HCT116 (cell line): Measurements from ENCODE around the gene PLBD2. TPM values are rescaled to one million over a fixed set of nuclear protein-coding genes. Genes with fewer than 3 reads are reported as not detected.

ENCODE experiments used
- ATAC-seq: fragments of 200-7000 bp; cut with Tn5 transposase; 2 replicates; pipeline ENCODE4 v1.9.1; 2020; ENCODE audit warnings: mild to moderate bottlenecking, moderate library complexity
- BruUV-seq: library from RNA; stranded (reverse); fragments of 400-500 nt; replicated peaks from 2 replicates; lab custom pipeline; 2021; lab: Mats Ljungman, UMichigan
- CTCF ChIA-PET: fragments of 300-600 bp; sonication (Branson Sonifier 250); formaldehyde crosslinking; loops from one replicate; lab custom pipeline; 2021; ENCODE audit warnings: antibody characterized with exemption; lab: Charles Lee
- POLR2A ChIA-PET: fragments of 300-600, 350-600 bp; sonication (Branson Sonifier 250); formaldehyde crosslinking; loops from one replicate; lab custom pipeline; 2021; ENCODE audit warnings: antibody characterized with exemption; lab: Charles Lee
- RAD21 ChIA-PET, 2 experiments: fragments of 300-600 bp; sonication (Branson Sonifier 250); formaldehyde crosslinking; loops; one replicate each; lab custom pipeline; 2023; ENCODE audit warnings: low total read pairs in 2 of 2; ENCODE audit not compliant: uncharacterized antibody in 2 of 2, unreplicated experiment in 2 of 2, low non-redundant PET in 1 of 2; lab: Charles Lee
- DNase-seq: peaks from one replicate; pipeline ENCODE4 v3.0.0-alpha.2; 2010; ENCODE audit warnings: low read depth, low spot score
- H2AFZ ChIP-seq: fragments of 200-600 bp; shearing (Covaris generic), sonication (generic); 2 replicates; pipeline ENCODE4 v1.6.1; 2017; ENCODE audit warnings: low read depth, mixed run types, mixed read lengths, antibody characterized with exemption, low read length; ENCODE audit not compliant: poor library complexity, severe bottlenecking
- H3K27ac ChIP-seq: 2 replicates; pipeline ENCODE4 v1.5.1; 2012; ENCODE audit warnings: low read depth, low read length
- H3K27me3 ChIP-seq: fragments of 200-600 bp; sonication (generic); 2 replicates; pipeline ENCODE4 v1.6.1; 2016; ENCODE audit warnings: mixed run types, low read length, mixed read lengths; ENCODE audit not compliant: insufficient read depth
- H3K36me3 ChIP-seq, 2 experiments: fragments of 200-500 bp in 1 of 2; fragments of 200-600 bp in 1 of 2; sonication (Bioruptor generic) in 1 of 2; sonication (generic) in 1 of 2; 2 replicates each; pipeline versions ENCODE4 v1.5.1 to v1.6.1; 2014 to 2016; ENCODE audit warnings: low read length in 2 of 2, inconsistent platforms in 1 of 2, mixed read lengths in 1 of 2, mixed run types in 1 of 2; ENCODE audit not compliant: insufficient read depth in 2 of 2, control insufficient read depth in 1 of 2
- H3K4me1 ChIP-seq, 2 experiments: fragments of 200-600 bp in 1 of 2; sonication (generic) in 1 of 2; 2 replicates each; pipeline versions ENCODE4 v1.5.1 to v1.6.1; 2012 to 2017; ENCODE audit warnings: low read length in 2 of 2, inconsistent platforms in 1 of 2, mild to moderate bottlenecking in 1 of 2, mixed read lengths in 1 of 2, mixed run types in 1 of 2, moderate library complexity in 1 of 2; ENCODE audit not compliant: insufficient read depth in 2 of 2, control insufficient read depth in 1 of 2
- H3K4me2 ChIP-seq: fragments of 200-600 bp; sonication (generic); 2 replicates; pipeline ENCODE4 v1.6.1; 2017; ENCODE audit warnings: mixed run types, low read length, mixed read lengths
- H3K4me3 ChIP-seq, 2 experiments: fragments of 200-600 bp in 1 of 2; sonication (generic) in 1 of 2; replicated peaks in 1 of 2; 2 replicates each; pipeline ENCODE4 v1.5.1; 2011 to 2016; ENCODE audit warnings: low read length in 2 of 2, control low read depth in 1 of 2, low read depth in 1 of 2, mild to moderate bottlenecking in 1 of 2, mixed read lengths in 1 of 2, mixed run types in 1 of 2
- H3K79me2 ChIP-seq: fragments of 200-600 bp; sonication (generic); 2 replicates; pipeline ENCODE4 v1.6.1; 2017; ENCODE audit warnings: mild to moderate bottlenecking, mixed run types, low read length, moderate library complexity, mixed read lengths; ENCODE audit not compliant: insufficient read depth
- H3K9ac ChIP-seq: fragments of 200-600 bp; sonication (generic); 2 replicates; pipeline ENCODE4 v1.6.1; 2016; ENCODE audit warnings: low read length, mixed read lengths
- H3K9me2 ChIP-seq: fragments of 200-600 bp; sonication (generic), shearing (Covaris generic); 2 replicates; pipeline ENCODE4 v1.6.1; 2017; ENCODE audit warnings: mixed run types, mild to moderate bottlenecking, moderate library complexity; ENCODE audit not compliant: insufficient read depth
- H3K9me3 ChIP-seq, 2 experiments: fragments of 200-500 bp in 1 of 2; fragments of 200-600 bp in 1 of 2; sonication (Bioruptor generic) in 1 of 2; sonication (generic) in 1 of 2; 2 replicates each; pipeline ENCODE4 v1.6.1; 2014 to 2017; ENCODE audit warnings: low read length in 2 of 2, mixed read lengths in 2 of 2, inconsistent platforms in 1 of 2, low read depth in 1 of 2, mild to moderate bottlenecking in 1 of 2, mixed run types in 1 of 2, moderate library complexity in 1 of 2; ENCODE audit not compliant: control insufficient read depth in 1 of 2, insufficient read depth in 1 of 2
- H4K20me1 ChIP-seq: fragments of 200-600 bp; sonication (generic), shearing (Covaris generic); 2 replicates; pipeline ENCODE4 v1.6.1; 2017; ENCODE audit warnings: mixed run types, mild to moderate bottlenecking, moderate library complexity; ENCODE audit not compliant: insufficient read depth
- CBX3 ChIP-seq: IDR thresholded peaks from 2 replicates; pipeline ENCODE4 v1.6.1; 2012; ENCODE audit warnings: low read depth
- CEBPB ChIP-seq: IDR thresholded peaks from 2 replicates; pipeline ENCODE4 v1.6.1; 2012; ENCODE audit warnings: low read depth
- EGR1 ChIP-seq: IDR thresholded peaks from 2 replicates; pipeline ENCODE4 v1.6.1; 2012; ENCODE audit warnings: low read depth
- ELF1 ChIP-seq: IDR thresholded peaks from 2 replicates; pipeline ENCODE4 v1.6.1; 2012; ENCODE audit warnings: low read depth, borderline replicate concordance
- EZH2phosphoT487 ChIP-seq: fragments of 200-600 bp; IDR thresholded peaks from 2 replicates; pipeline ENCODE4 v1.6.1; 2018; ENCODE audit warnings: antibody characterized with exemption, borderline replicate concordance
- FOSL1 ChIP-seq: IDR thresholded peaks from 2 replicates; pipeline ENCODE4 v1.6.1; 2012; ENCODE audit warnings: low read depth
- JUND ChIP-seq: IDR thresholded peaks from 2 replicates; pipeline ENCODE4 v1.6.1; 2012
- RAD21 ChIP-seq: IDR thresholded peaks from 2 replicates; pipeline ENCODE4 v1.6.1; 2012; ENCODE audit warnings: low read depth, mild to moderate bottlenecking
- SP1 ChIP-seq: IDR thresholded peaks from 2 replicates; pipeline ENCODE4 v1.6.1; 2012; ENCODE audit warnings: low read depth
- TCF7L2 ChIP-seq: IDR thresholded peaks from 2 replicates; pipeline ENCODE4 v1.7.0; 2011; ENCODE audit warnings: borderline replicate concordance, inconsistent platforms; ENCODE audit not compliant: insufficient read depth, insufficient read length; ENCODE audit errors: extremely low read depth
- intact Hi-C: fragments of 100-400 bp; cut with micrococcal nuclease; formaldehyde crosslinking; loops from 2 replicates; pipeline ENCODE4 v1.10.0; 2022
- total RNA-seq: library from RNA; stranded (reverse); gene quantifications from one replicate; pipeline ENCODE4 v1.2.1, GENCODE V29; 2021; ENCODE audit not compliant: unreplicated experiment
- TF ChIP-seq, protein P1 (sequence below): IDR thresholded peaks from 2 replicates; pipeline ENCODE4 v1.6.1; 2012; ENCODE audit warnings: low read depth
- TF ChIP-seq, protein P2 (sequence below), 3 experiments: fragments of 200-600 bp in 1 of 3; sonication (generic) in 1 of 3; IDR thresholded peaks in 2 of 3; conservative IDR thresholded peaks in 1 of 3; 2 replicates each; pipeline ENCODE4 v1.5.1; 2012 to 2017; ENCODE audit warnings: low read depth in 2 of 3, low read length in 2 of 3, antibody characterized with exemption in 1 of 3, borderline replicate concordance in 1 of 3, control low read depth in 1 of 3, mild to moderate bottlenecking in 1 of 3, mixed read lengths in 1 of 3, mixed run types in 1 of 3, moderate library complexity in 1 of 3; ENCODE audit not compliant: insufficient read depth in 1 of 3

PLBD2 gene
- total RNA-seq, 1 experiment from 2014 or later, result 45.0 TPM

DNA sequence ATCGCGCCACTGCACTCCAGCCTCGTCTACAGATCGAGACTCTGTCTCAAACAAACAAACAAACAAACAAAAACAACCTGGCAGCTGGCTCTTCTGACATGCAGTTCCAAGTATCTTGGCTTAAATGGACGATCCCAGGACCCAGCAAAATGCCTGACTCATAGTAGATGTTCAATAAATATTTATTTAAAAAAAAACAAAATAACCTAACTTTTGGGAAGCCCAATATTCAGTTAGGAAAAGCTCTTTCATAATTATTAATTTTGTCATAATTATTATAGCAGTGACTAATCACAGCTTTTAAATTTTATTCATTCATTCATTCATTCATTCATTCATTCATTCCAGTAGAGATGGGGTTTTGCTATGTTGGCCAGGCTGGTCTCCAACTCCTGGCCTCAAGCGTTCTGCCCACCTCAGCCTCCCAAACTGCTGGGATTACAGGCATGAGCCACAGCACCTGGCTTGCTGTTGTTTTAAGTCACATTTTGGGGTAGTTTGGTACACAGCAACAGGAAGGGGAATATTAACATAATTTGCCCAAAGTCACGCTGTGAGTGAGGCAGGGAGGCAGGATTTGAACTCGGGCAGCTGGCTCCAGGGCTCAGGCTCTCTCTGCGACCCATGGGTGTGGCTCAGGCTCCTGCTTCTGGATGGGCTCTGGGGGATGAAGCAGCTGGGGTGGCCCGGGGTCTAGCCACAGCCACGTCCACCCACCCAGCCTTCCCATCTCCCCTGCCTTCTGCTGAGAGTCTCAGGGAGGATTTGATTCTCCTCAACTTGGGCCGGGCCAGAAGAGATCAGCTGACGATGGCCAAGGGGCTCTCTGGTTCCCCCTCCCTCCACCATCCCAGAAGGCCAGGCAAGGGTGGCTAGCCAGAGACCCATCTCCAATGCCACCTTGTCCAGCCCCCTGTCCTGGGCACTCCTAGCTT, 42.9 kb downstream of the PLBD2 start:
- TF ChIP-seq, protein P1, sequence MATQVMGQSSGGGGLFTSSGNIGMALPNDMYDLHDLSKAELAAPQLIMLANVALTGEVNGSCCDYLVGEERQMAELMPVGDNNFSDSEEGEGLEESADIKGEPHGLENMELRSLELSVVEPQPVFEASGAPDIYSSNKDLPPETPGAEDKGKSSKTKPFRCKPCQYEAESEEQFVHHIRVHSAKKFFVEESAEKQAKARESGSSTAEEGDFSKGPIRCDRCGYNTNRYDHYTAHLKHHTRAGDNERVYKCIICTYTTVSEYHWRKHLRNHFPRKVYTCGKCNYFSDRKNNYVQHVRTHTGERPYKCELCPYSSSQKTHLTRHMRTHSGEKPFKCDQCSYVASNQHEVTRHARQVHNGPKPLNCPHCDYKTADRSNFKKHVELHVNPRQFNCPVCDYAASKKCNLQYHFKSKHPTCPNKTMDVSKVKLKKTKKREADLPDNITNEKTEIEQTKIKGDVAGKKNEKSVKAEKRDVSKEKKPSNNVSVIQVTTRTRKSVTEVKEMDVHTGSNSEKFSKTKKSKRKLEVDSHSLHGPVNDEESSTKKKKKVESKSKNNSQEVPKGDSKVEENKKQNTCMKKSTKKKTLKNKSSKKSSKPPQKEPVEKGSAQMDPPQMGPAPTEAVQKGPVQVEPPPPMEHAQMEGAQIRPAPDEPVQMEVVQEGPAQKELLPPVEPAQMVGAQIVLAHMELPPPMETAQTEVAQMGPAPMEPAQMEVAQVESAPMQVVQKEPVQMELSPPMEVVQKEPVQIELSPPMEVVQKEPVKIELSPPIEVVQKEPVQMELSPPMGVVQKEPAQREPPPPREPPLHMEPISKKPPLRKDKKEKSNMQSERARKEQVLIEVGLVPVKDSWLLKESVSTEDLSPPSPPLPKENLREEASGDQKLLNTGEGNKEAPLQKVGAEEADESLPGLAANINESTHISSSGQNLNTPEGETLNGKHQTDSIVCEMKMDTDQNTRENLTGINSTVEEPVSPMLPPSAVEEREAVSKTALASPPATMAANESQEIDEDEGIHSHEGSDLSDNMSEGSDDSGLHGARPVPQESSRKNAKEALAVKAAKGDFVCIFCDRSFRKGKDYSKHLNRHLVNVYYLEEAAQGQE, result no peak
- TF ChIP-seq, protein P2, sequence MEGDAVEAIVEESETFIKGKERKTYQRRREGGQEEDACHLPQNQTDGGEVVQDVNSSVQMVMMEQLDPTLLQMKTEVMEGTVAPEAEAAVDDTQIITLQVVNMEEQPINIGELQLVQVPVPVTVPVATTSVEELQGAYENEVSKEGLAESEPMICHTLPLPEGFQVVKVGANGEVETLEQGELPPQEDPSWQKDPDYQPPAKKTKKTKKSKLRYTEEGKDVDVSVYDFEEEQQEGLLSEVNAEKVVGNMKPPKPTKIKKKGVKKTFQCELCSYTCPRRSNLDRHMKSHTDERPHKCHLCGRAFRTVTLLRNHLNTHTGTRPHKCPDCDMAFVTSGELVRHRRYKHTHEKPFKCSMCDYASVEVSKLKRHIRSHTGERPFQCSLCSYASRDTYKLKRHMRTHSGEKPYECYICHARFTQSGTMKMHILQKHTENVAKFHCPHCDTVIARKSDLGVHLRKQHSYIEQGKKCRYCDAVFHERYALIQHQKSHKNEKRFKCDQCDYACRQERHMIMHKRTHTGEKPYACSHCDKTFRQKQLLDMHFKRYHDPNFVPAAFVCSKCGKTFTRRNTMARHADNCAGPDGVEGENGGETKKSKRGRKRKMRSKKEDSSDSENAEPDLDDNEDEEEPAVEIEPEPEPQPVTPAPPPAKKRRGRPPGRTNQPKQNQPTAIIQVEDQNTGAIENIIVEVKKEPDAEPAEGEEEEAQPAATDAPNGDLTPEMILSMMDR (IDR thresholded peaks at IDR 0.05 in 2 of 3, conservative IDR thresholded peaks at IDR 0.05 in 1 of 3; ENCODE audit: borderline replicate concordance in 1 of 3, insufficient read depth in 1 of 3, low read depth in 2 of 3, low read length in 2 of 3), result no peak
- TF ChIP-seq ELF1 (no peak), TCF7L2 (no peak), EZH2phosphoT487 (no peak), EGR1 (no peak), JUND (no peak), RAD21 (no peak), CEBPB (no peak), FOSL1 (no peak), CBX3 (no peak), SP1 (no peak)
- Histone ChIP-seq H3K4me2 (no peak overlapping the region), H4K20me1 (no peaks in the 10 kb centered on the region), H3K27me3 (no peaks in the 10 kb centered on the region), H3K9ac (no peak overlapping the region), H3K36me3 (no peaks in the 10 kb centered on the region), H3K9me2 (no peaks in the 10 kb centered on the region), H3K27ac (no peak overlapping the region), H3K9me3 (no peaks in the 10 kb centered on the region), H2AFZ (no peak overlapping the region), H3K79me2 (no peaks in the 10 kb centered on the region), H3K4me1 (peaks cover 0 to 6% of the 10 kb centered on the region in 2 experiments; a peak in 2 of 4 replicates), H3K4me3 (no peak overlapping the region)
- DNase-seq, result no peak
- ATAC-seq, result no peak
- ChIA-PET CTCF (no interaction called here), POLR2A (no interaction called here), RAD21 (no interaction called here)
- intact Hi-C loops, result no loop called here
- BruUV-seq, result no TSS peak
